K562 (cell line): Measurements from ENCODE around the gene MASP1. TPM values are rescaled to one million over a fixed set of nuclear protein-coding genes. Genes with fewer than 3 reads are reported as not detected.
A peak's percentile ranks its signal among the peaks of the same experiment; 100 is the strongest.

Source experiments
- CEBPG ChIP-seq, 3 experiments: fragments of 200-800 bp in 1 of 3; sonication (Bioruptor generic) in 1 of 3; sonication (generic) in 1 of 3; formaldehyde crosslinking in 1 of 3; IDR thresholded peaks in 2 of 3; conservative IDR thresholded peaks in 1 of 3; 2 replicates each; pipeline versions ENCODE4 v1.6.1 to v1.8.0; 2016 to 2022; ENCODE audit warnings: missing compliant biosample characterization in 2 of 3, missing genetic modification characterization in 2 of 3, mild to moderate bottlenecking in 1 of 3, missing genetic modification reagents in 1 of 3
- CREB1 ChIP-seq, 2 experiments: sonication (generic) in 1 of 2; formaldehyde crosslinking in 1 of 2; IDR thresholded peaks; 2 replicates each; pipeline versions ENCODE4 v1.6.1 to v1.8.0; 2012 to 2022; ENCODE audit warnings: inconsistent platforms in 1 of 2, mild to moderate bottlenecking in 1 of 2, missing genetic modification reagents in 1 of 2, moderate library complexity in 1 of 2
- FOXP1 ChIP-seq: sonication (generic); formaldehyde crosslinking; IDR thresholded peaks from 2 replicates; pipeline ENCODE4 v1.8.0; 2022; ENCODE audit warnings: mild to moderate bottlenecking, missing genetic modification reagents
- KLF13 ChIP-seq: fragments of 450-650 bp; IDR thresholded peaks from 2 replicates; pipeline ENCODE4 v1.6.1; 2016; ENCODE audit warnings: missing genetic modification characterization, low read depth, mild to moderate bottlenecking, missing compliant biosample characterization, moderate library complexity, borderline replicate concordance
- LEF1 ChIP-seq: fragments of 450-650 bp; IDR thresholded peaks from 2 replicates; pipeline ENCODE4 v1.6.1; 2016; ENCODE audit warnings: mild to moderate bottlenecking
- PPARD ChIP-seq: fragments of 250-450 bp; sonication (Bioruptor Pico); IDR thresholded peaks from 2 replicates; pipeline ENCODE4 v1.8.0; 2022; ENCODE audit warnings: inconsistent platforms, mild to moderate bottlenecking, moderate library complexity
- SMAD4 ChIP-seq: fragments of 250-450 bp; sonication (Bioruptor Pico); conservative IDR thresholded peaks from 2 replicates; pipeline ENCODE4 v1.8.0; 2021; ENCODE audit warnings: inconsistent platforms, mild to moderate bottlenecking, moderate library complexity
- ZNF197 ChIP-seq: fragments of 200-800 bp; sonication (Bioruptor generic); IDR thresholded peaks from 2 replicates; pipeline ENCODE4 v1.6.1; 2016; ENCODE audit warnings: low read depth, missing genetic modification characterization, missing compliant biosample characterization
- ZNF24 ChIP-seq: fragments of 450-650 bp; IDR thresholded peaks from 2 replicates; pipeline ENCODE4 v1.6.1; 2016
- ZNF253 ChIP-seq: fragments of 250-450 bp; sonication (Bioruptor Pico); conservative IDR thresholded peaks from 2 replicates; pipeline ENCODE4 v1.6.1; 2021; ENCODE audit warnings: mild to moderate bottlenecking
- ZNF384 ChIP-seq: IDR thresholded peaks from 2 replicates; pipeline ENCODE4 v1.6.1; 2012; ENCODE audit warnings: low read depth, low read length, improper control_type of control experiment
- ZNF407 ChIP-seq: fragments of 450-650 bp; IDR thresholded peaks from 2 replicates; pipeline ENCODE4 v1.6.1; 2016; ENCODE audit warnings: low read depth
- ZNF586 ChIP-seq: fragments of 450-650 bp; formaldehyde crosslinking; conservative IDR thresholded peaks from 2 replicates; pipeline ENCODE4 v1.4.0; 2020; ENCODE audit warnings: mild to moderate bottlenecking, moderate library complexity
- ZNF75A ChIP-seq: fragments of 450-650 bp; formaldehyde crosslinking; IDR thresholded peaks from 2 replicates; pipeline ENCODE4 v1.4.0; 2020; ENCODE audit warnings: mild to moderate bottlenecking
- ZSCAN32 ChIP-seq: fragments of 450-650 bp; formaldehyde crosslinking; IDR thresholded peaks from 2 replicates; pipeline ENCODE4 v1.4.0; 2020; ENCODE audit warnings: mild to moderate bottlenecking, moderate library complexity
- polyA plus RNA-seq, 8 experiments: library from polyadenylated mRNA; depleted of rRNA in 4 of 8; stranded (reverse) in 5 of 8; unstranded in 3 of 8; fragments of >200 nt; fragmentation: Nextera tagmentation in 2 of 8; fragmentation: Illumina TruSeq in 1 of 8; extraction: Ambion mirVana in 2 of 8; extraction: Trizol in 1 of 8; gene quantifications; 2 replicates each; pipeline versions ENCODE4 v1.2.1 to v1.2.3, GENCODE V29; 2011 to 2014; ENCODE audit warnings: inconsistent platforms in 1 of 8, missing spikeins in 1 of 8
- total RNA-seq, 7 experiments: library from RNA; depleted of rRNA in 6 of 7; stranded (reverse); fragments of >200 nt in 6 of 7; fragmentation: Illumina TruSeq in 2 of 7; extraction: Trizol in 2 of 7; gene quantifications; 2 replicates each; pipeline versions ENCODE4 v1.2.1 to v1.2.3, GENCODE V29; 2011 to 2021; ENCODE audit warnings: low replicate concordance in 1 of 7
- TF ChIP-seq, protein P1 (sequence below): fragments of 200-800 bp; sonication (Bioruptor generic); IDR thresholded peaks from 2 replicates; pipeline ENCODE4 v1.6.1; 2017; ENCODE audit warnings: missing genetic modification characterization, missing compliant biosample characterization
- TF ChIP-seq, protein P2 (sequence below): fragments of 250-450 bp; sonication (Bioruptor Pico); IDR thresholded peaks from 2 replicates; pipeline ENCODE4 v1.8.0; 2022; ENCODE audit warnings: moderate library complexity, mild to moderate bottlenecking, inconsistent platforms
- TF ChIP-seq, protein P3 (sequence below): fragments of 250-450 bp; sonication (Bioruptor Pico); IDR thresholded peaks from 2 replicates; pipeline ENCODE4 v1.9.0; 2021; ENCODE audit warnings: mild to moderate bottlenecking

Gene MASP1
- total and polyA plus RNA-seq, 9 of the 15 experiments (the other 6 are each of a cell fraction or from before 2014, with no cell fraction given), result 0.03 to 0.24 (median 0.20) TPM; not detected in 3

DNA sequence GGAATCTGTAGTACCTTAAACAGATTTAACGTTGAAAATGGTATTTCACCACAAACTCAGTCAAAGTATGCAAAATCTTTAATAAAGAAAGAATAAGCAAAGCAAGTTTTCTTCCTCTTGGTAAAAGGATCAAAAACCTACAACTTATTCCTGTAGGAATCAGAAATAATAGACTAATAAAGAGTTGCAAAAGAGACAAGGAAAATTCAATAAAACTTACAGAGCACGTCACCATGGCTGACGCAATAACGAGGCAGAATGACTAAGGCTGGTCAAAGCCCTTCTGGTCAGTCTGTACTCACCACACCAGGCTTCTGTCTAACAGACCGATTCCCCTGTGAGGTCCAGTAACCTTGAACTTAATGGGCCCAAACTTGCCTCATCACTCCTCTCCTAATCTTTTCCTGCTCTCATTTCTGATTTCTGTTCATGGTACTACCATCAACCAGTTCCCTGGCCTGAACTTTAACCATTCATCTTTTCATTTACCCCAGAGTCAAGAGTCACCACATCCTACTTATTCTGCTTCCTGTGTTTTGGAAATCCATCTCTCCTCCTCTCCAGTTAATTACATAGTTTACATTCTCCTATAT, 5.0 kb downstream of the MASP1 start (continued):
- TF ChIP-seq, protein P1, sequence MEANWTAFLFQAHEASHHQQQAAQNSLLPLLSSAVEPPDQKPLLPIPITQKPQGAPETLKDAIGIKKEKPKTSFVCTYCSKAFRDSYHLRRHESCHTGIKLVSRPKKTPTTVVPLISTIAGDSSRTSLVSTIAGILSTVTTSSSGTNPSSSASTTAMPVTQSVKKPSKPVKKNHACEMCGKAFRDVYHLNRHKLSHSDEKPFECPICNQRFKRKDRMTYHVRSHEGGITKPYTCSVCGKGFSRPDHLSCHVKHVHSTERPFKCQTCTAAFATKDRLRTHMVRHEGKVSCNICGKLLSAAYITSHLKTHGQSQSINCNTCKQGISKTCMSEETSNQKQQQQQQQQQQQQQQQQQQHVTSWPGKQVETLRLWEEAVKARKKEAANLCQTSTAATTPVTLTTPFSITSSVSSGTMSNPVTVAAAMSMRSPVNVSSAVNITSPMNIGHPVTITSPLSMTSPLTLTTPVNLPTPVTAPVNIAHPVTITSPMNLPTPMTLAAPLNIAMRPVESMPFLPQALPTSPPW (CRISPR knock-in tag), result no peak
- TF ChIP-seq ZNF384 (no peak), CREB1 (IDR thresholded peaks at IDR 0.05) (no peak), CREB1 (CRISPR knock-in tag; IDR thresholded peaks at IDR 0.05) (0 out of 2 replicates have a peak, but pooled peaks have one; percentile 39), ZNF253 (CRISPR knock-in tag) (no peak), KLF13 (tag) (no peak), LEF1 (no peak; the same call in 1 of the 2 replicates), ZSCAN32 (CRISPR knock-in tag) (peak; percentile 99), ZNF407 (no peak), SMAD4 (CRISPR knock-in tag) (no peak; the same call in none of the 2 replicates), ZNF197 (peak; percentile 62; the same call in 1 of the 2 replicates), ZNF24 (no peak), FOXP1 (no peak), PPARD (no peak), CEBPG (CRISPR knock-in tag; IDR thresholded peaks at IDR 0.05) (peak; percentile 95), CEBPG (tag; conservative IDR thresholded peaks at IDR 0.05 in 1 of 2, IDR thresholded peaks at IDR 0.05 in 1 of 2) (peak; percentile 98 to 99), ZNF75A (CRISPR knock-in tag) (0 out of 2 replicates have a peak, but pooled peaks have one; percentile 57), ZNF586 (CRISPR knock-in tag) (no peak)
- TF ChIP-seq, protein P2, sequence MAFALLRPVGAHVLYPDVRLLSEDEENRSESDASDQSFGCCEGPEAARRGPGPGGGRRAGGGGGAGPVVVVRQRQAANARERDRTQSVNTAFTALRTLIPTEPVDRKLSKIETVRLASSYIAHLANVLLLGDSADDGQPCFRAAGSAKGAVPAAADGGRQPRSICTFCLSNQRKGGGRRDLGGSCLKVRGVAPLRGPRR (CRISPR knock-in tag), result no peak
- TF ChIP-seq, protein P3, sequence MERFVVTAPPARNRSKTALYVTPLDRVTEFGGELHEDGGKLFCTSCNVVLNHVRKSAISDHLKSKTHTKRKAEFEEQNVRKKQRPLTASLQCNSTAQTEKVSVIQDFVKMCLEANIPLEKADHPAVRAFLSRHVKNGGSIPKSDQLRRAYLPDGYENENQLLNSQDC (CRISPR knock-in tag), result no peak
